Lower leg skin (tissue), 3 donors: ENCODE data around the gene PCGF1.

Source experiments
- POLR2A ChIP-seq, 2 donors: fragments of 450-650 bp; IDR thresholded peaks; one replicate each; pipeline ENCODE4 v1.6.1; 2016 to 2017; ENCODE audit warnings: antibody characterized with exemption in 2 of 2, mild to moderate bottlenecking in 1 of 2, moderate library complexity in 1 of 2
- TF ChIP-seq, protein P1 (sequence below), 3 donors: fragments of 450-650 bp; IDR thresholded peaks; one replicate each; pipeline ENCODE4 v1.5.1; 2016; ENCODE audit warnings: antibody characterized with exemption in 3 of 3, mild to moderate bottlenecking in 3 of 3, moderate library complexity in 2 of 3

DNA sequence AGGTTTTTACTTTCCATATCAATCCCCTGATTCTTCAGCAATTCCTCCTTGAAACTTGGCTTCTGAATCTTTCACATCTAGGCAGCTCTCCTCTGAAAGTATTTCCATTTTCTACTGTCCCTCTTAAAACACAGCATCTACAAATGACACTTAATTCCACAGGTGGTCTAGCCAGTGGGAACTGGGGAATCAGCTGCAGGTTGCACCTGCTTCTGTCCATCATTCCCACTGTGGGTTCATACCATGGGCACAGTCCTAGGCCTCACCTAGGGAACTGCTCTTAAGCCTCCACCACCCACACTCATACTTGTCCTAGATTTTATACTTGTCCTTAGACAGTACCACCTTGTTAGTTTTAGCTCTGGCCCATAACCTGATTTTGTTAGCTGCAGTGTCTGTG, 44.0 kb upstream of the PCGF1 start:
- TF ChIP-seq, protein P1, sequence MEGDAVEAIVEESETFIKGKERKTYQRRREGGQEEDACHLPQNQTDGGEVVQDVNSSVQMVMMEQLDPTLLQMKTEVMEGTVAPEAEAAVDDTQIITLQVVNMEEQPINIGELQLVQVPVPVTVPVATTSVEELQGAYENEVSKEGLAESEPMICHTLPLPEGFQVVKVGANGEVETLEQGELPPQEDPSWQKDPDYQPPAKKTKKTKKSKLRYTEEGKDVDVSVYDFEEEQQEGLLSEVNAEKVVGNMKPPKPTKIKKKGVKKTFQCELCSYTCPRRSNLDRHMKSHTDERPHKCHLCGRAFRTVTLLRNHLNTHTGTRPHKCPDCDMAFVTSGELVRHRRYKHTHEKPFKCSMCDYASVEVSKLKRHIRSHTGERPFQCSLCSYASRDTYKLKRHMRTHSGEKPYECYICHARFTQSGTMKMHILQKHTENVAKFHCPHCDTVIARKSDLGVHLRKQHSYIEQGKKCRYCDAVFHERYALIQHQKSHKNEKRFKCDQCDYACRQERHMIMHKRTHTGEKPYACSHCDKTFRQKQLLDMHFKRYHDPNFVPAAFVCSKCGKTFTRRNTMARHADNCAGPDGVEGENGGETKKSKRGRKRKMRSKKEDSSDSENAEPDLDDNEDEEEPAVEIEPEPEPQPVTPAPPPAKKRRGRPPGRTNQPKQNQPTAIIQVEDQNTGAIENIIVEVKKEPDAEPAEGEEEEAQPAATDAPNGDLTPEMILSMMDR (IDR thresholded peaks at IDR 0.05) = no peak
- TF ChIP-seq POLR2A (IDR thresholded peaks at IDR 0.05) = no peak
